Tibial artery (tissue), 4 donors: ENCODE results near the gene MRPL34.

Experiments used
- DNase-seq, 2 donors: peaks; one replicate each; pipeline ENCODE4 v3.0.0-alpha.2; 2019
- H3K27ac ChIP-seq, 2 donors: fragments of 200-600 bp; sonication (generic) in 1 of 2; 1 replicate in 1 of 2; 2 replicates in 1 of 2; pipeline ENCODE4 v1.5.1; 2018 to 2019; ENCODE audit warnings: mild to moderate bottlenecking in 1 of 2
- H3K27me3 ChIP-seq, 2 donors: fragments of 200-600 bp; sonication (generic) in 1 of 2; one replicate each; pipeline versions ENCODE4 v1.5.1 to v1.6.0; 2016 to 2019
- H3K36me3 ChIP-seq, 3 donors: fragments of 200-600 bp; sonication (generic) in 2 of 3; one replicate each; pipeline ENCODE4 v1.5.1; 2016 to 2019; ENCODE audit warnings: mild to moderate bottlenecking in 2 of 3
- H3K4me1 ChIP-seq, 4 donors: fragments of 200-600 bp; sonication (generic) in 2 of 4; 1 replicate in 3 of 4; 2 replicates in 1 of 4; pipeline ENCODE4 v1.5.1; 2016 to 2019
- H3K4me3 ChIP-seq, 2 donors: fragments of 200-600 bp; sonication (generic) in 1 of 2; 1 replicate in 1 of 2; 2 replicates in 1 of 2; pipeline ENCODE4 v1.5.1; 2018 to 2019; ENCODE audit warnings: mild to moderate bottlenecking in 2 of 2
- H3K9me3 ChIP-seq, 3 donors: fragments of 200-600 bp; sonication (generic) in 1 of 3; one replicate each; pipeline ENCODE4 v1.5.1; 2016 to 2019
- CTCF ChIP-seq, 2 experiments: fragments of 200-600 bp in 1 of 2; fragments of 450-650 bp in 1 of 2; IDR thresholded peaks; one replicate each; pipeline ENCODE4 v1.5.1; 2017 to 2019; ENCODE audit warnings: antibody characterized with exemption in 2 of 2, mild to moderate bottlenecking in 1 of 2, moderate library complexity in 1 of 2
- intact Hi-C: fragments of 100-400 bp; cut with DNase I; formaldehyde crosslinking; loops from one replicate; pipeline ENCODE4 v1.15.0; 2023; ENCODE audit warnings: low total_unique reads

The MRPL34 gene

DNA sequence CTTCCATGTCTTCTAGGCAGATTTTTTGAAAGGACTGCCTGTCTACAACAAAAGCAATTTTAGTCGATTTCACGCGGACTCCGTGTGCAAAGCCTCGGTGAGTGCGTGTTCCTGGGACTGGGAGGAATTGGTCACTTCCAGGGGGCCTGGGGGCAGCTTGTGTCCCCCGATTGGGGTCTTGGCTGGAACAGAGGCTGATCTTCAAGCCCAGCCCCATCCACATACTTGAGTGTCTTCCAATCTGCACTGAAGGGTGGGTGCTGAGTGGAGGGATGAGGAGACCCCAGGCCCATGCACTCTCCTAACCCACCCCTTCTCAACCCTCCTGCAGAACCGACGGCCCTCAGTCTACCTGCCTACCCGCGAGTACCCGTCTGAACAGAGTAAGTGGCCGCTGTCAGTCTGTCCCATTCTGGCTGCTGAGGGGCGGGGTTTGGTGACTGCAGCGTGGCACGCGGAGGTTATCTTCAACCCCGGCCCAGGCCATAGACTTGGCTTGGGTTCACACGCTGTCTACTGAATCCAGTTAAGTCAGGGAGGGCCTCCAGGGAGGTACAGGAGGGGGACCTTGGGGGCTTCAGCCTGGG lies 8.4 kb downstream of the MRPL34 start:
- intact Hi-C loops, result no loop called here

DNA sequence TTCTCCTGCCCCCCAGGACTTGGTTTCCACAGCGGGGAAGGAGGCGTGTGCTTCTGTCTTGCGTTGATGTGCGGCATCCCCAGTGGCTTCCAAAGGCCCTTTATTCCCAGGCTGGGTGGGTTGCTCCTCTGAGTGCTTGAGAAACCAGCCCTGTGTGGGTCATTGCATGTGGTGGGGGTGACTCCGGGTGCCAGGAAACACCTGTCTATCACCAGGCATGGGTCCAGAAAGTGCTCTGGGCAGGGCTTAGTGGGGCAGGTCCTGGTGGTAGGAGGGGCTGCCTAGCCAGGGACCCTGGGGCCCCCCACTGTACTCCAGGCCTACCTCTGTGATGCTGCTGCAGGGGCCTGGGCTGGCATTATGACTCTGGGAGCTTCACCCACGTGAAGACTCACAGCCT lies 13.3 kb downstream of the MRPL34 start:
- Histone ChIP-seq H3K4me1 (peaks cover 0 to 20% (median 14%) of the 10 kb centered on the region in 4 donors), H3K9me3 (no peaks in the 10 kb centered on the region), H3K27ac (no peak overlapping the region), H3K27me3 (no peaks in the 10 kb centered on the region), H3K36me3 (peaks cover 45 to 82% (median 62%) of the 10 kb centered on the region in 3 donors), H3K4me3 (no peak overlapping the region)
- DNase-seq, result no peak
- no peak for TF ChIP-seq CTCF (IDR thresholded peaks at IDR 0.05)
- intact Hi-C loops, result no loop called here

More for the DNA sequence above, 8.4 kb downstream of the MRPL34 start:
- Histone ChIP-seq H3K4me1 (peaks cover 0 to 33% (median 25%) of the 10 kb centered on the region in 4 donors), H3K36me3 (peaks cover 23 to 70% (median 37%) of the 10 kb centered on the region in 3 donors), H3K4me3 (no peak overlapping the region), H3K27me3 (no peaks in the 10 kb centered on the region), H3K9me3 (no peaks in the 10 kb centered on the region), H3K27ac (no peak overlapping the region)
- no peak for TF ChIP-seq CTCF (IDR thresholded peaks at IDR 0.05)
- no peak for DNase-seq

GRCh38 chr19:17319473-17320238 lies 14.0 kb downstream of the MRPL34 start:
- Histone ChIP-seq H3K4me1 (peaks cover 0 to 27% (median 21%) of the 10 kb centered on the region in 4 donors), H3K27ac (no peak overlapping the region), H3K27me3 (no peaks in the 10 kb centered on the region), H3K4me3 (no peak overlapping the region), H3K36me3 (peaks cover 41 to 76% (median 55%) of the 10 kb centered on the region in 3 donors), H3K9me3 (no peaks in the 10 kb centered on the region)
- DNase-seq, result no peak
- TF ChIP-seq CTCF (IDR thresholded peaks at IDR 0.05), result no peak
- intact Hi-C loops, result no loop called here

DNA sequence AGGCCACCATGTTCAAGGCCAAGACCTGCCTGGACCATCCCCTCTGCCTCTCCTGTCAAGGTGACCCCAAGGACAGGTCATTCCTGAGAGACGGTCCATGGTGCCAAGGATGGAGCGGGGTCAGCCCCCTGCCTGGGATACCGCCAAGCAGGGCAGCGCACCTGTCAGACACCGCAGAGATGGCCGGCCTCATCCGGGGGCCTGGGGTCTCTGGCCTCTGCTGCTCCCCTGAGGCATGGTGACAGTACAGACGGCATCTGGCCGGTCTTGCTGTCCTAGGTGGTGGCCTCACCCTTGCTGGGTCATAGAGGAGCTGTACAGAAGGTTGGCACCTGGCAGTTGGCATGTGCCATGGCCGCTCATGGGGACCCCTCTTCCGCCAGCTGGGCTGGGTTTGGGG lies 14.8 kb downstream of the MRPL34 start:
- H3K9me3 ChIP-seq, result no peaks in the 10 kb centered on the region
- peaks cover 0 to 34% (median 29%) of the 10 kb centered on the region in 4 donors for H3K4me1 ChIP-seq
- DNase-seq, result no peak
- H3K36me3 ChIP-seq, result peaks cover 39 to 74% (median 50%) of the 10 kb centered on the region in 3 donors
- intact Hi-C loops, result no loop called here
- no peak for TF ChIP-seq CTCF (IDR thresholded peaks at IDR 0.05)
- H3K4me3 ChIP-seq, result no peak overlapping the region
- H3K27me3 ChIP-seq, result no peaks in the 10 kb centered on the region
- no peak overlapping the region for H3K27ac ChIP-seq

- DNase-seq, result no peak
- no peak for TF ChIP-seq CTCF (IDR thresholded peaks at IDR 0.05)
- H3K27ac ChIP-seq, result peak overlapping the region in 1 of 2 donors; percentile 6
These were observed 16.2 kb downstream of the MRPL34 start for GRCh38 chr19:17321655-17322489.

More at GRCh38 chr19:17321655-17322489, 16.2 kb downstream of the MRPL34 start:
- H3K4me3 ChIP-seq, result no peak overlapping the region
- intact Hi-C loops, result no loop called here
- H3K36me3 ChIP-seq, result peaks cover 25 to 60% (median 36%) of the 10 kb centered on the region in 3 donors
- peaks cover 0 to 49% (median 42%) of the 10 kb centered on the region in 4 donors for H3K4me1 ChIP-seq
- no peaks in the 10 kb centered on the region for H3K27me3 ChIP-seq
- no peaks in the 10 kb centered on the region for H3K9me3 ChIP-seq
